Endothelial cell of umbilical vein (primary cell): Measurements from ENCODE around the gene APLP2.

Experiments used
- EZH2 ChIP-seq: IDR thresholded peaks from 2 replicates; pipeline ENCODE4 v1.6.1; 2012; ENCODE audit warnings: borderline replicate concordance, low read depth, mild to moderate bottlenecking, moderate library complexity, low read length, inconsistent platforms; ENCODE audit not compliant: severe bottlenecking
- FOS ChIP-seq: IDR thresholded peaks from 2 replicates; pipeline ENCODE4 v1.6.1; 2011; ENCODE audit warnings: mild to moderate bottlenecking, low read length, moderate library complexity, borderline replicate concordance; ENCODE audit not compliant: insufficient read depth
- JUN ChIP-seq: IDR thresholded peaks from 2 replicates; pipeline ENCODE4 v1.6.1; 2011; ENCODE audit warnings: borderline replicate concordance, low read depth; ENCODE audit not compliant: insufficient read length, insufficient read depth
- MYC ChIP-seq: IDR thresholded peaks from one replicate; pipeline ENCODE4 v1.6.1; 2011; ENCODE audit warnings: mild to moderate bottlenecking, low read depth, low read length
- POLR2A ChIP-seq: IDR thresholded peaks from 2 replicates; pipeline ENCODE4 v1.6.1; 2012; ENCODE audit warnings: low read depth, mild to moderate bottlenecking, control low read depth, low read length
- POLR2AphosphoS5 ChIP-seq: IDR thresholded peaks from 2 replicates; pipeline ENCODE4 v1.6.1; 2012; ENCODE audit warnings: low read depth, mild to moderate bottlenecking, control low read depth, low read length, moderate library complexity; ENCODE audit not compliant: insufficient read depth
- TF ChIP-seq, protein P1 (sequence below), 2 donors: IDR thresholded peaks; 1 replicate in 1 of 2; 2 replicates in 1 of 2; pipeline ENCODE4 v1.5.1; 2011; ENCODE audit warnings: low read length in 2 of 2, mild to moderate bottlenecking in 2 of 2, moderate library complexity in 2 of 2, control low read depth in 1 of 2, inconsistent platforms in 1 of 2, low read depth in 1 of 2; ENCODE audit not compliant: insufficient read depth in 1 of 2; ENCODE audit errors: extremely low read depth in 1 of 2
- TF ChIP-seq, protein P2 (sequence below): IDR thresholded peaks from 2 replicates; pipeline ENCODE4 v1.6.1; 2011; ENCODE audit not compliant: insufficient read depth, insufficient read length

DNA sequence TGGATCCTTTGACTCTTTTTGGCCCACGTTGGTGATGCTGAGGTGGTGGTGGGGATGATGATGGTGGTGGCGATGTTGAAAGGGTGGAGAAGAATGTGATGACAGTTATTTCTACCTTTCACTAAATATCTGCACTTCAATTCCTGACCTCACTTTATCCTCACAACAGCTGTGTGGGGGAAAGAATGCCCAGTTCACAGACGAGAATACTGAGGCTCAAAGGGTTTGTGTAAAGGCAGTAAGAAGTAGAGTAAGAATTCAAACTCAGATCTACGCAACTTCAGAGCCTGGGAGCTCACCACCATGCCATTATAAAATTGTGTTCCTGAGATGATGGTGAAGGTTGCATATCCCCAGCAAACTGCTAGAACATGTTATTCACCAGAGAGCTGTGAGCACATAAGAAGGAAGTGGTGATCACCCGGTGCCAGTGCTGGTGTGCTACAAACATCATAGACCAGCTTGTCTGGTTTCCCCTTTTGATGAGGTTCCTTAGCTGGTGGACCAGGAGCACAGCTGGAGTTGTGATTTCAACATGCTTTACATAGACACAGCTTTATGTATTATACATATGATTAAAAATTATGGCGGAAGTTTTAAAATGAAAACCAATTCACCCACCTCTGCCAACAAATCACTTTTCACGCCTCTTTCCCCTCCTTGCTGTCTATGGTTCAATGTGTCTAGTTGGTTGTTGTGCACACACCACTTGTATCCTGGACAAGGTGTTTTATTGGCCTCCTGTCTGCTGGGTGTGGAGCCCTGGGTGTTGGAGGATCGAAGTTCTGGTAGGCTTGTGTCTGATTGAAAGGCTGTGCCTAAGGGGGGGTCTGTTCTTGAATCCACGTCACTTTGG is 96.1 kb downstream of the APLP2 start:
- TF ChIP-seq, protein P1, sequence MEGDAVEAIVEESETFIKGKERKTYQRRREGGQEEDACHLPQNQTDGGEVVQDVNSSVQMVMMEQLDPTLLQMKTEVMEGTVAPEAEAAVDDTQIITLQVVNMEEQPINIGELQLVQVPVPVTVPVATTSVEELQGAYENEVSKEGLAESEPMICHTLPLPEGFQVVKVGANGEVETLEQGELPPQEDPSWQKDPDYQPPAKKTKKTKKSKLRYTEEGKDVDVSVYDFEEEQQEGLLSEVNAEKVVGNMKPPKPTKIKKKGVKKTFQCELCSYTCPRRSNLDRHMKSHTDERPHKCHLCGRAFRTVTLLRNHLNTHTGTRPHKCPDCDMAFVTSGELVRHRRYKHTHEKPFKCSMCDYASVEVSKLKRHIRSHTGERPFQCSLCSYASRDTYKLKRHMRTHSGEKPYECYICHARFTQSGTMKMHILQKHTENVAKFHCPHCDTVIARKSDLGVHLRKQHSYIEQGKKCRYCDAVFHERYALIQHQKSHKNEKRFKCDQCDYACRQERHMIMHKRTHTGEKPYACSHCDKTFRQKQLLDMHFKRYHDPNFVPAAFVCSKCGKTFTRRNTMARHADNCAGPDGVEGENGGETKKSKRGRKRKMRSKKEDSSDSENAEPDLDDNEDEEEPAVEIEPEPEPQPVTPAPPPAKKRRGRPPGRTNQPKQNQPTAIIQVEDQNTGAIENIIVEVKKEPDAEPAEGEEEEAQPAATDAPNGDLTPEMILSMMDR (IDR thresholded peaks at IDR 0.05; ENCODE audit: extremely low read depth in 1 of 2, insufficient read depth in 1 of 2, low read depth in 1 of 2, low read length in 2 of 2): no peak
- TF ChIP-seq POLR2A: no peak
- no peak for TF ChIP-seq POLR2AphosphoS5
- no peak for TF ChIP-seq MYC
- no peak for TF ChIP-seq FOS
- TF ChIP-seq EZH2: no peak
- TF ChIP-seq, protein P2, sequence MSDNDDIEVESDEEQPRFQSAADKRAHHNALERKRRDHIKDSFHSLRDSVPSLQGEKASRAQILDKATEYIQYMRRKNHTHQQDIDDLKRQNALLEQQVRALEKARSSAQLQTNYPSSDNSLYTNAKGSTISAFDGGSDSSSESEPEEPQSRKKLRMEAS: no peak
- no peak for TF ChIP-seq JUN
